Gastrocnemius medialis (tissue), 4 donors: ENCODE data around the gene BTNL2. TPM values are rescaled to one million over a fixed set of nuclear protein-coding genes. Genes with fewer than 3 reads are reported as not detected.

Source experiments
- ATAC-seq, 2 donors: fragments of 150-250 bp; one replicate each; pipeline ENCODE4 v1.9.1; 2016
- DNase-seq, 2 donors: peaks; one replicate each; pipeline ENCODE4 v3.0.0-alpha.2; 2019
- H3K27ac ChIP-seq, 4 donors: fragments of 200-600 bp; sonication (generic); 1 replicate in 1 of 4; 2 replicates in 3 of 4; pipeline ENCODE4 v1.5.1; 2016 to 2018; ENCODE audit warnings: mild to moderate bottlenecking in 2 of 4, moderate library complexity in 1 of 4
- H3K27me3 ChIP-seq, 3 donors: fragments of 200-600 bp; sonication (generic) in 2 of 3; 1 replicate in 1 of 3; 2 replicates in 2 of 3; pipeline versions ENCODE4 v1.5.1 to v1.6.0; 2016 to 2019; ENCODE audit warnings: mild to moderate bottlenecking in 1 of 3, moderate library complexity in 1 of 3
- H3K36me3 ChIP-seq, 2 donors: fragments of 200-600 bp; sonication (generic) in 1 of 2; one replicate each; pipeline ENCODE4 v1.5.1; 2017 to 2018
- H3K4me1 ChIP-seq, 2 donors: fragments of 200-600 bp; sonication (generic) in 1 of 2; one replicate each; pipeline ENCODE4 v1.5.1; 2016 to 2017; ENCODE audit warnings: mild to moderate bottlenecking in 2 of 2
- H3K4me3 ChIP-seq, 4 donors: fragments of 200-600 bp; sonication (generic) in 3 of 4; 1 replicate in 1 of 4; 2 replicates in 3 of 4; pipeline ENCODE4 v1.5.1; 2016 to 2019; ENCODE audit warnings: mild to moderate bottlenecking in 2 of 4
- H3K9me3 ChIP-seq, 3 donors: fragments of 200-600 bp; sonication (generic) in 2 of 3; 1 replicate in 1 of 3; 2 replicates in 2 of 3; pipeline ENCODE4 v1.5.1; 2016 to 2019
- CTCF ChIP-seq, 5 experiments: fragments of 450-650 bp in 3 of 5; fragments of 200-600 bp in 2 of 5; sonication (generic) in 2 of 5; IDR thresholded peaks in 4 of 5; conservative IDR thresholded peaks in 1 of 5; 1 replicate in 4 of 5; 2 replicates in 1 of 5; pipeline ENCODE4 v1.5.1; 2016 to 2019; ENCODE audit warnings: antibody characterized with exemption in 5 of 5, mild to moderate bottlenecking in 3 of 5, moderate library complexity in 3 of 5
- POLR2A ChIP-seq, 2 donors: fragments of 450-650 bp; IDR thresholded peaks; one replicate each; pipeline ENCODE4 v1.6.1; 2017; ENCODE audit warnings: antibody characterized with exemption in 2 of 2, mild to moderate bottlenecking in 2 of 2, moderate library complexity in 2 of 2
- in situ Hi-C, 4 donors: fragments of 200-750 bp; cut with MboI; loops; one replicate each; pipeline versions ENCODE4 v1.15.0 to v1.8.0; 2017; ENCODE audit warnings: low sequenced_read_pairs in 4 of 4
- intact Hi-C: fragments of 100-400 bp; cut with DNase I; formaldehyde crosslinking; loops from one replicate; pipeline ENCODE4 v1.15.1; 2023; ENCODE audit warnings: low total_unique reads
- total RNA-seq, 4 donors: library from RNA; depleted of rRNA; stranded (reverse); fragments of >200 nt; gene quantifications; one replicate each; pipeline versions ENCODE4 v1.1.0 to v1.2.3, GENCODE V29; 2016

The BTNL2 gene
- total RNA-seq, 4 donors from 2014 or later, result not detected

- Histone ChIP-seq H3K4me3 (no peak overlapping the region), H3K27me3 (no peaks in the 10 kb centered on the region), H3K4me1 (no peaks in the 10 kb centered on the region), H3K9me3 (no peaks in the 10 kb centered on the region), H3K36me3 (no peaks in the 10 kb centered on the region), H3K27ac (no peak overlapping the region)
- no peak for ATAC-seq
- in situ Hi-C loops, result no loop called here
- intact Hi-C loops, result loop anchor here (5.0 kb wide), 1 partner anchor 271 kb away; no protein-coding TSS in a partner anchor
- no peak for TF ChIP-seq POLR2A (IDR thresholded peaks at IDR 0.05)
- TF ChIP-seq CTCF (IDR thresholded peaks at IDR 0.05 in 4 of 5, conservative IDR thresholded peaks at IDR 0.05 in 1 of 5), result no peak
- no peak for DNase-seq
Measured at GRCh38 chr6:32431142-32431541, 24.2 kb upstream of the BTNL2 start.

- intact Hi-C loops (loop anchor here (5.0 kb wide), 1 partner anchor 272 kb away; no protein-coding TSS in a partner anchor), in situ Hi-C loops (no loop called here)
- H3K4me3 ChIP-seq, result no peak overlapping the region
- no peaks in the 10 kb centered on the region for H3K36me3 ChIP-seq
- no peaks in the 10 kb centered on the region for H3K4me1 ChIP-seq
- H3K27me3 ChIP-seq, result no peaks in the 10 kb centered on the region
- no peak for DNase-seq
- no peak for ATAC-seq
- no peak for TF ChIP-seq CTCF (IDR thresholded peaks at IDR 0.05 in 4 of 5, conservative IDR thresholded peaks at IDR 0.05 in 1 of 5)
- no peak for TF ChIP-seq POLR2A (IDR thresholded peaks at IDR 0.05)
- no peaks in the 10 kb centered on the region for H3K9me3 ChIP-seq
- no peak overlapping the region for H3K27ac ChIP-seq
Measured at GRCh38 chr6:32430179-32430578, 23.2 kb upstream of the BTNL2 start.

- H3K4me3 ChIP-seq, result no peak overlapping the region
- ATAC-seq (no peak), DNase-seq (no peak)
- no peak overlapping the region for H3K27ac ChIP-seq
- H3K27me3 ChIP-seq, result no peaks in the 10 kb centered on the region
- no peaks in the 10 kb centered on the region for H3K36me3 ChIP-seq
- H3K9me3 ChIP-seq, result no peaks in the 10 kb centered on the region
- in situ Hi-C loops, result loop anchor here in 3 of 4 donors (5.0 to 10.0 kb wide), 2 partner anchors 267 to 269 kb away; no protein-coding TSS in a partner anchor
- TF ChIP-seq POLR2A (IDR thresholded peaks at IDR 0.05) (no peak), CTCF (IDR thresholded peaks at IDR 0.05 in 4 of 5, conservative IDR thresholded peaks at IDR 0.05 in 1 of 5) (no peak)
- H3K4me1 ChIP-seq, result no peaks in the 10 kb centered on the region
- intact Hi-C loops, result no loop called here
Measured at GRCh38 chr6:32427934-32428474, 21.0 kb upstream of the BTNL2 start.

GRCh38 chr6:32427218-32427617 lies 20.2 kb upstream of the BTNL2 start:
- TF ChIP-seq CTCF (IDR thresholded peaks at IDR 0.05 in 4 of 5, conservative IDR thresholded peaks at IDR 0.05 in 1 of 5), result no peak
- no peak for TF ChIP-seq POLR2A (IDR thresholded peaks at IDR 0.05)
- Histone ChIP-seq H3K27ac (no peak overlapping the region), H3K4me3 (no peak overlapping the region), H3K9me3 (no peaks in the 10 kb centered on the region), H3K4me1 (no peaks in the 10 kb centered on the region), H3K36me3 (no peaks in the 10 kb centered on the region), H3K27me3 (peaks cover 0 to under 1% (median 0%) of the 10 kb centered on the region in 3 donors)
- ATAC-seq (no peak), DNase-seq (no peak)
- intact Hi-C loops, result no loop called here
- in situ Hi-C loops, result loop anchor here in 3 of 4 donors (5.0 to 10.0 kb wide), 2 partner anchors 268 to 270 kb away; no protein-coding TSS in a partner anchor
